GM23338 (cell line): ENCODE data around the gene ATF5. TPM values are rescaled to one million over a fixed set of nuclear protein-coding genes. Genes with fewer than 3 reads are reported as not detected.

Experiments used
- ATAC-seq: fragments of 200-7000 bp; cut with Tn5 transposase; 3 replicates; pipeline ENCODE4 v1.9.1; 2020
- DNase-seq: peaks from one replicate; pipeline ENCODE4 v3.0.0-alpha.2; 2015; ENCODE audit warnings: low spot score
- H2AFZ ChIP-seq: fragments of 200-600 bp; sonication (generic); 2 replicates; pipeline ENCODE4 v1.8.0; 2016; ENCODE audit warnings: antibody characterized with exemption, mild to moderate bottlenecking, moderate library complexity
- H3F3A ChIP-seq: fragments of 200-600 bp; sonication (generic); replicated peaks from 2 replicates; pipeline ENCODE4 v1.8.0; 2017; ENCODE audit warnings: antibody characterized with exemption, mixed run types, low read depth
- H3K27ac ChIP-seq: fragments of 200-600 bp; sonication (generic); 2 replicates; pipeline ENCODE4 v1.6.1; 2016; ENCODE audit warnings: low read depth
- H3K27me3 ChIP-seq: fragments of 200-600 bp; sonication (generic); 2 replicates; pipeline ENCODE4 v1.8.0; 2016; ENCODE audit warnings: mild to moderate bottlenecking, mixed run types, moderate library complexity; ENCODE audit not compliant: insufficient read depth
- H3K36me3 ChIP-seq: fragments of 200-600 bp; sonication (generic); 2 replicates; pipeline ENCODE4 v1.8.0; 2016; ENCODE audit warnings: mild to moderate bottlenecking; ENCODE audit not compliant: insufficient read depth
- H3K4me1 ChIP-seq: fragments of 200-600 bp; sonication (generic); 2 replicates; pipeline ENCODE4 v1.8.0; 2016; ENCODE audit warnings: mild to moderate bottlenecking, moderate library complexity; ENCODE audit not compliant: insufficient read depth
- H3K4me2 ChIP-seq: fragments of 200-600 bp; sonication (generic); 2 replicates; pipeline ENCODE4 v1.7.1; 2017; ENCODE audit warnings: mixed run types
- H3K4me3 ChIP-seq: fragments of 200-600 bp; sonication (generic); 2 replicates; pipeline ENCODE4 v1.6.1; 2016; ENCODE audit warnings: mixed run types
- H3K79me2 ChIP-seq: fragments of 200-600 bp; sonication (generic); replicated peaks from 2 replicates; pipeline ENCODE4 v1.8.0; 2017; ENCODE audit warnings: mild to moderate bottlenecking; ENCODE audit not compliant: insufficient read depth
- H3K9me2 ChIP-seq: fragments of 200-600 bp; sonication (generic); 2 replicates; pipeline ENCODE4 v1.8.0; 2017; ENCODE audit not compliant: insufficient read depth
- H4K20me1 ChIP-seq: fragments of 200-600 bp; sonication (generic); replicated peaks from 2 replicates; pipeline ENCODE4 v1.8.0; 2017; ENCODE audit warnings: mild to moderate bottlenecking; ENCODE audit not compliant: insufficient read depth
- H3K27ac Mint-ChIP-seq: 2 replicates; pipeline ENCODE4 v1.8.0; 2020; ENCODE audit warnings: inconsistent platforms, mild to moderate bottlenecking, moderate library complexity, mixed read lengths
- H3K27me3 Mint-ChIP-seq: 3 replicates; pipeline ENCODE4 v1.8.0; 2022; ENCODE audit warnings: low read depth, mild to moderate bottlenecking, moderate library complexity, mixed read lengths, inconsistent platforms; ENCODE audit not compliant: insufficient read depth, poor library complexity
- H3K36me3 Mint-ChIP-seq: 3 replicates; pipeline ENCODE4 v1.8.0; 2021; ENCODE audit warnings: low read depth, mild to moderate bottlenecking, inconsistent platforms, moderate library complexity, mixed read lengths
- H3K4me1 Mint-ChIP-seq: 3 replicates; pipeline ENCODE4 v1.8.0; 2020; ENCODE audit warnings: mild to moderate bottlenecking, inconsistent platforms, mixed read lengths
- H3K4me3 Mint-ChIP-seq: 3 replicates; pipeline ENCODE4 v1.8.0; 2021; ENCODE audit warnings: moderate library complexity, mild to moderate bottlenecking, inconsistent platforms, mixed read lengths
- H3K9me3 Mint-ChIP-seq: 3 replicates; pipeline ENCODE4 v1.8.0; 2020; ENCODE audit warnings: moderate library complexity, mild to moderate bottlenecking, inconsistent platforms, mixed read lengths
- CREB1 ChIP-seq: fragments of 250-450 bp; sonication (Bioruptor Pico); IDR thresholded peaks from 2 replicates; pipeline ENCODE4 v1.5.0; 2020; ENCODE audit warnings: low read depth, mild to moderate bottlenecking, moderate library complexity
- CTCF ChIP-seq, 2 experiments: fragments of 200-600 bp in 1 of 2; sonication (generic) in 1 of 2; conservative IDR thresholded peaks; 2 replicates each; pipeline versions ENCODE4 v1.5.1 to v1.6.1; 2016 to 2017; ENCODE audit warnings: antibody characterized with exemption in 2 of 2, low read depth in 2 of 2, mild to moderate bottlenecking in 2 of 2, moderate library complexity in 1 of 2
- ETS1 ChIP-seq: IDR thresholded peaks from 2 replicates; pipeline ENCODE4 v1.6.1; 2016; ENCODE audit warnings: antibody characterized with exemption
- EZH2 ChIP-seq: fragments of 200-600 bp; sonication (generic); IDR thresholded peaks from one replicate; pipeline ENCODE4 v1.8.0; 2017; ENCODE audit warnings: antibody characterized with exemption, mild to moderate bottlenecking, low read depth; ENCODE audit not compliant: unreplicated experiment
- EZH2phosphoT487 ChIP-seq: fragments of 200-600 bp; sonication (generic); IDR thresholded peaks from one replicate; pipeline ENCODE4 v1.8.1; 2018; ENCODE audit warnings: antibody characterized with exemption; ENCODE audit not compliant: unreplicated experiment
- JUNB ChIP-seq: IDR thresholded peaks from one replicate; pipeline ENCODE4 v1.6.1; 2016; ENCODE audit warnings: antibody characterized with exemption; ENCODE audit not compliant: unreplicated experiment
- NANOG ChIP-seq: IDR thresholded peaks from 2 replicates; pipeline ENCODE4 v1.6.1; 2016; ENCODE audit warnings: antibody characterized with exemption, borderline replicate concordance
- POLR2AphosphoS5 ChIP-seq: IDR thresholded peaks from 2 replicates; pipeline ENCODE4 v1.6.1; 2016; ENCODE audit warnings: antibody characterized with exemption, low read depth
- REST ChIP-seq: IDR thresholded peaks from one replicate; pipeline ENCODE4 v1.6.1; 2018; ENCODE audit warnings: antibody characterized with exemption; ENCODE audit not compliant: unreplicated experiment
- STAT1 ChIP-seq: IDR thresholded peaks from one replicate; pipeline ENCODE4 v1.6.1; 2016; ENCODE audit warnings: antibody characterized with exemption; ENCODE audit not compliant: unreplicated experiment
- ZNF114 ChIP-seq: fragments of 250-450 bp; sonication (Bioruptor Pico); IDR thresholded peaks from 2 replicates; pipeline ENCODE4 v1.5.0; 2020; ENCODE audit warnings: mild to moderate bottlenecking, moderate library complexity
- ZNF331 ChIP-seq: fragments of 250-450 bp; sonication (Bioruptor Pico); IDR thresholded peaks from 2 replicates; pipeline ENCODE4 v1.5.0; 2020; ENCODE audit warnings: low read depth, mild to moderate bottlenecking, moderate library complexity
- ZNF462 ChIP-seq: fragments of 250-450 bp; sonication (Bioruptor Pico); IDR thresholded peaks from 2 replicates; pipeline ENCODE4 v1.5.0; 2020; ENCODE audit warnings: mild to moderate bottlenecking, moderate library complexity
- polyA plus RNA-seq: library from polyadenylated mRNA; unstranded; fragments of >200 nt; fragmentation: Nextera tagmentation; extraction: Ambion mirVana; gene quantifications from 2 replicates; pipeline ENCODE4 v1.2.1, GENCODE V29; 2016
- total RNA-seq: library from RNA; depleted of rRNA; stranded (reverse); fragments of >200 nt; shearing (Covaris generic); gene quantifications from 2 replicates; pipeline ENCODE4 v1.2.3, GENCODE V29; 2014

The ATF5 gene
- total and polyA plus RNA-seq, 2 experiments from 2014 or later: 7.4 to 9.6 TPM

GRCh38 chr19:49892716-49893115 lies 36.3 kb upstream of the ATF5 start:
- Histone ChIP-seq H3K27ac (no peak overlapping the region), H2AFZ (no peak overlapping the region), H3K9me2 (no peaks in the 10 kb centered on the region), H3K36me3 (no peaks in the 10 kb centered on the region), H3K4me1 (peaks cover 9% of the 10 kb centered on the region; the same call in 1 of the 2 replicates), H3K79me2 (no peaks in the 10 kb centered on the region), H3K4me2 (no peak overlapping the region), H4K20me1 (no peaks in the 10 kb centered on the region), H3K27me3 (0 out of 2 replicates have a peak, but pooled peaks cover 3% of the 10 kb centered on the region), H3K4me3 (no peak overlapping the region), H3F3A (peaks cover 17% of the 10 kb centered on the region; the same call in 1 of the 2 replicates)
- no peak for ATAC-seq
- peaks cover 15% of the 10 kb centered on the region for H3K4me1 Mint-ChIP-seq
- peaks cover 15% of the 10 kb centered on the region for H3K36me3 Mint-ChIP-seq
- H3K4me3 Mint-ChIP-seq: no peak overlapping the region; the same call in 2 of the 3 replicates
- H3K27ac Mint-ChIP-seq: no peak overlapping the region
- H3K27me3 Mint-ChIP-seq: peaks cover 32% of the 10 kb centered on the region
- TF ChIP-seq ZNF331 (CRISPR knock-in tag) (no peak), ETS1 (no peak), POLR2AphosphoS5 (no peak), ZNF114 (CRISPR knock-in tag) (no peak), ZNF462 (CRISPR knock-in tag) (no peak), JUNB (no peak), NANOG (no peak), REST (no peak), CREB1 (no peak), STAT1 (no peak), EZH2phosphoT487 (no peak), EZH2 (no peak), CTCF (conservative IDR thresholded peaks at IDR 0.05; ENCODE audit: low read depth in 2 of 2) (no peak)
- no peak for DNase-seq
- peaks cover 5% of the 10 kb centered on the region for H3K9me3 Mint-ChIP-seq
